ENCODE results near the gene MEI1.

- TF ChIP-seq CTCF (IDR thresholded peaks at IDR 0.05) = no peak
- TF ChIP-seq ZFX (IDR thresholded peaks at IDR 0.05; ENCODE audit: borderline replicate concordance) = no peak
Measured at GRCh38 chr22:41798736-41799135, 99.4 kb downstream of the MEI1 start.

Data from 22Rv1 (cell line).